Hepatocyte (in vitro differentiated cells): ENCODE data around the gene CHD1. TPM values are rescaled to one million over a fixed set of nuclear protein-coding genes. Genes with fewer than 3 reads are reported as not detected.

ENCODE experiments used
- DNase-seq: peaks from one replicate; pipeline ENCODE4 v3.0.0-alpha.2; 2016; ENCODE audit warnings: low spot score
- H2AFZ ChIP-seq: fragments of 200-600 bp; sonication (generic); 2 replicates; pipeline ENCODE4 v1.6.0; 2016; ENCODE audit warnings: antibody characterized with exemption, mild to moderate bottlenecking
- H3K27ac ChIP-seq: fragments of 200-600 bp; sonication (generic); 2 replicates; pipeline ENCODE4 v1.5.1; 2016; ENCODE audit warnings: mild to moderate bottlenecking
- H3K27me3 ChIP-seq: fragments of 200-600 bp; sonication (generic); 2 replicates; pipeline ENCODE4 v1.6.1; 2016
- H3K36me3 ChIP-seq: fragments of 200-600 bp; sonication (generic); replicated peaks from 2 replicates; pipeline ENCODE4 v1.5.1; 2016; ENCODE audit warnings: low read depth; ENCODE audit not compliant: insufficient read depth
- H3K4me1 ChIP-seq: fragments of 200-600 bp; sonication (generic); 2 replicates; pipeline ENCODE4 v1.5.1; 2016; ENCODE audit warnings: mild to moderate bottlenecking, moderate library complexity; ENCODE audit not compliant: insufficient read depth
- H3K4me2 ChIP-seq: fragments of 200-600 bp; sonication (generic); 2 replicates; pipeline ENCODE4 v1.6.0; 2016
- H3K4me3 ChIP-seq: fragments of 200-600 bp; sonication (generic); 2 replicates; pipeline ENCODE4 v1.5.1; 2016; ENCODE audit warnings: mild to moderate bottlenecking
- H3K79me2 ChIP-seq: fragments of 200-600 bp; sonication (generic); 2 replicates; pipeline ENCODE4 v1.6.0; 2017; ENCODE audit warnings: mild to moderate bottlenecking
- H3K9me2 ChIP-seq: fragments of 200-600 bp; sonication (generic); replicated peaks from 2 replicates; pipeline ENCODE4 v1.6.0; 2017; ENCODE audit warnings: mild to moderate bottlenecking; ENCODE audit not compliant: insufficient read depth
- H3K9me3 ChIP-seq: fragments of 200-600 bp; sonication (generic); 2 replicates; pipeline ENCODE4 v1.5.1; 2016; ENCODE audit warnings: low read depth, mild to moderate bottlenecking
- H4K20me1 ChIP-seq: fragments of 200-600 bp; sonication (generic); 2 replicates; pipeline ENCODE4 v1.6.0; 2016; ENCODE audit warnings: mild to moderate bottlenecking; ENCODE audit not compliant: insufficient read depth, poor library complexity, severe bottlenecking
- EZH2 ChIP-seq: fragments of 200-600 bp; sonication (generic); IDR thresholded peaks from 2 replicates; pipeline ENCODE4 v1.6.1; 2016; ENCODE audit warnings: antibody characterized with exemption, mild to moderate bottlenecking, borderline replicate concordance
- EZH2phosphoT487 ChIP-seq: fragments of 200-600 bp; sonication (generic); IDR thresholded peaks from one replicate; pipeline ENCODE4 v1.6.1; 2018; ENCODE audit warnings: antibody characterized with exemption, mild to moderate bottlenecking, low read depth, moderate library complexity; ENCODE audit not compliant: unreplicated experiment, severe bottlenecking
- WGBS: methylation state at CpG from one replicate; pipeline ENCODE4 v1.1.6; 2016; ENCODE audit warnings: low lambda C conversion rate; ENCODE audit errors: missing lambda C conversion rate; 5-methylcytosine and 5-hydroxymethylcytosine counted together
- polyA plus RNA-seq: library from polyadenylated mRNA; unstranded; fragments of >200 nt; fragmentation: Nextera tagmentation; extraction: Ambion mirVana; gene quantifications from 2 replicates; pipeline ENCODE4 v1.2.1, GENCODE V29; 2016
- total RNA-seq: library from RNA; depleted of rRNA; stranded (reverse); fragments of >200 nt; gene quantifications from 2 replicates; pipeline ENCODE4 v1.2.3, GENCODE V29; 2014
- TF ChIP-seq, protein P1 (sequence below): fragments of 200-600 bp; sonication (generic); IDR thresholded peaks from 2 replicates; pipeline ENCODE4 v1.5.1; 2016; ENCODE audit warnings: antibody characterized with exemption, mild to moderate bottlenecking; ENCODE audit not compliant: poor library complexity

The CHD1 gene
- total RNA-seq, result 57.4 and 81.4 TPM in 2 replicates
- 14.2 and 20.6 TPM in 2 replicates for polyA plus RNA-seq

DNA sequence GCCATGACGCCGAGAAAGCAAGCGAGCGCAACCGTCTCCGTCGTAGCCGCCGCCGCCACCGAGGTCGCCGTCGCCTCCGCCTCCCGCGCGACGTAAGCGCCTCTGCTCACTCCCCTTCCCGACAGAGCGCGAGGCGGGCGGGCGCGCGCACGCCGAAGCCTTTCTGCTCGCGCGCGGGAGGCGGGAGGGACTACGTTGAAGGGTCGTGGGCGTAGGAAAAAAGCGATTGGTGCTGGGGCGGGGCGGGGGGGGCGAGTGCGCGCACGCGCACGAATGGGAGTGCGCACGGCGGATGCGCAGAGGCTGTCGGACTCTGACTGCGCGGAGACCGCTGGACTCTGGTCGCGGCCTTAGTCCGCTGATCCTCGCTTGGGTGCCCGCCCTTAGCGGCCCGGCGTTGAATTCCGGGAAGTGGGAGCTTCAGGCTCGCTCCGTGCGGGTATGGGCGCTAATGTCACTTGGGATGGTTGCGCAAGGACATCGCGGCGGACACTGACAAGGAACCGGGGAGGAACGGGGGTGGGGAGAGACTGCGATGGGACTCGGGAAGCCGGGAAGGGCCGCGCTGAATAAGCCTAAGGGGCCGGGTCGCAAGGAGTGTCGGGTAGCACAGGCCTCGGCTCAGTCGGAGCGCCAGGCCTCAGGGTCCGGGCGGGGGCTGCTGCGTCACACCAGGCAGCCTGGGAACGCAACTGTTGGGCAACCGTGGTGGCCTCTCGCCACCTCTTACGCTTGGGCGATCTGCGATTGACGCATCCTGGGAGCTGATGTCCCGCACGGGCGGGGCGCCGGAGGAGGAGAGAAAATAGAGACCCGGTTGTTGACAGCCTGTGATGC, at the start of gene CHD1:
Gene CHD1 (minus strand): TSS at position 135 of the 837 bp plus-strand sequence. CDS start 2,621 bp downstream, outside the sequence.
- under 1% methylated on average over 77 of the region's 101 CpGs for WGBS
- H3K27me3 ChIP-seq, result no peaks in the 10 kb centered on the region
- peaks cover 69% of the 10 kb centered on the region for H3K79me2 ChIP-seq
- DNase-seq, result peak; percentile 98
- H3K9me3 ChIP-seq, result no peaks in the 10 kb centered on the region
- TF ChIP-seq, protein P1, sequence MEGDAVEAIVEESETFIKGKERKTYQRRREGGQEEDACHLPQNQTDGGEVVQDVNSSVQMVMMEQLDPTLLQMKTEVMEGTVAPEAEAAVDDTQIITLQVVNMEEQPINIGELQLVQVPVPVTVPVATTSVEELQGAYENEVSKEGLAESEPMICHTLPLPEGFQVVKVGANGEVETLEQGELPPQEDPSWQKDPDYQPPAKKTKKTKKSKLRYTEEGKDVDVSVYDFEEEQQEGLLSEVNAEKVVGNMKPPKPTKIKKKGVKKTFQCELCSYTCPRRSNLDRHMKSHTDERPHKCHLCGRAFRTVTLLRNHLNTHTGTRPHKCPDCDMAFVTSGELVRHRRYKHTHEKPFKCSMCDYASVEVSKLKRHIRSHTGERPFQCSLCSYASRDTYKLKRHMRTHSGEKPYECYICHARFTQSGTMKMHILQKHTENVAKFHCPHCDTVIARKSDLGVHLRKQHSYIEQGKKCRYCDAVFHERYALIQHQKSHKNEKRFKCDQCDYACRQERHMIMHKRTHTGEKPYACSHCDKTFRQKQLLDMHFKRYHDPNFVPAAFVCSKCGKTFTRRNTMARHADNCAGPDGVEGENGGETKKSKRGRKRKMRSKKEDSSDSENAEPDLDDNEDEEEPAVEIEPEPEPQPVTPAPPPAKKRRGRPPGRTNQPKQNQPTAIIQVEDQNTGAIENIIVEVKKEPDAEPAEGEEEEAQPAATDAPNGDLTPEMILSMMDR, result no peak
- TF ChIP-seq EZH2, result no peak
- TF ChIP-seq EZH2phosphoT487, result no peak
- H3K4me1 ChIP-seq, result peaks cover 5% of the 10 kb centered on the region
- H3K36me3 ChIP-seq, result no peaks in the 10 kb centered on the region
- H2AFZ ChIP-seq, result peak within 1 kb of the TSS; percentile 75
- H3K4me3 ChIP-seq, result peak within 1 kb of the TSS; percentile 78
- no peaks in the 10 kb centered on the region for H3K9me2 ChIP-seq
- H4K20me1 ChIP-seq, result peaks cover 41% of the 10 kb centered on the region
- H3K27ac ChIP-seq, result peak within 1 kb of the TSS; percentile 100
- peak within 1 kb of the TSS; percentile 90 for H3K4me2 ChIP-seq

GRCh38 chr5:98978528-98978927, 49.7 kb upstream of the CHD1 start:
- Histone ChIP-seq H2AFZ (no peak overlapping the region), H3K79me2 (no peaks in the 10 kb centered on the region), H3K36me3 (no peaks in the 10 kb centered on the region), H3K4me1 (no peaks in the 10 kb centered on the region), H3K4me3 (no peak overlapping the region), H3K9me3 (no peaks in the 10 kb centered on the region), H3K9me2 (no peaks in the 10 kb centered on the region), H3K4me2 (no peak overlapping the region), H3K27ac (no peak overlapping the region), H4K20me1 (no peaks in the 10 kb centered on the region), H3K27me3 (no peaks in the 10 kb centered on the region)
- no peak for DNase-seq
- 96% methylated on average over 1 of the region's 1 CpG for WGBS
- TF ChIP-seq EZH2 (no peak), EZH2phosphoT487 (no peak)
- TF ChIP-seq, protein P1, result no peak

- Histone ChIP-seq H3K4me3 (no peak overlapping the region), H3K27me3 (no peaks in the 10 kb centered on the region), H3K9me2 (no peaks in the 10 kb centered on the region), H3K9me3 (no peaks in the 10 kb centered on the region), H2AFZ (no peak overlapping the region), H3K27ac (peak overlapping the region; percentile 25), H3K79me2 (no peaks in the 10 kb centered on the region), H3K4me1 (no peaks in the 10 kb centered on the region), H3K4me2 (no peak overlapping the region), H4K20me1 (no peaks in the 10 kb centered on the region), H3K36me3 (no peaks in the 10 kb centered on the region)
- peak; percentile 12 for DNase-seq
- TF ChIP-seq, protein P1, result no peak
- TF ChIP-seq EZH2phosphoT487 (no peak), EZH2 (no peak)
- WGBS, result 76% methylated on average over 1 of the region's 1 CpG
These were observed 48.9 kb upstream of the CHD1 start for GRCh38 chr5:98977723-98978122.
